PFSK-1 (cell line): ENCODE measurements around the gene IL20.

Experiments used
- FOXP2 ChIP-seq: optimal IDR thresholded peaks from 2 replicates; pipeline ENCODE3; 2011; ENCODE audit warnings: borderline replicate concordance, control low read depth, inconsistent platforms; ENCODE audit not compliant: insufficient read depth; ENCODE audit errors: extremely low read length, extremely low read depth
- POLR2AphosphoS5 ChIP-seq: IDR thresholded peaks from 2 replicates; pipeline ENCODE4 v1.6.1; 2012; ENCODE audit warnings: low read depth, mild to moderate bottlenecking, control low read depth, low read length, moderate library complexity
- SIN3A ChIP-seq: IDR thresholded peaks from 2 replicates; pipeline ENCODE4 v1.6.1; 2012; ENCODE audit warnings: mild to moderate bottlenecking, low read length, moderate library complexity, borderline replicate concordance; ENCODE audit not compliant: insufficient read depth
- TAF1 ChIP-seq: IDR thresholded peaks from 2 replicates; pipeline ENCODE4 v1.6.1; 2012; ENCODE audit warnings: low read length, control low read depth, borderline replicate concordance; ENCODE audit not compliant: insufficient read depth
- TF ChIP-seq, protein P1 (sequence below), 2 experiments: IDR thresholded peaks; 2 replicates each; pipeline versions ENCODE4 v1.6.1 to v1.8.0; 2011 to 2012; ENCODE audit warnings: low read depth in 2 of 2, low read length in 2 of 2, control low read depth in 1 of 2, inconsistent platforms in 1 of 2, mild to moderate bottlenecking in 1 of 2, moderate library complexity in 1 of 2; ENCODE audit not compliant: insufficient read depth in 1 of 2

DNA sequence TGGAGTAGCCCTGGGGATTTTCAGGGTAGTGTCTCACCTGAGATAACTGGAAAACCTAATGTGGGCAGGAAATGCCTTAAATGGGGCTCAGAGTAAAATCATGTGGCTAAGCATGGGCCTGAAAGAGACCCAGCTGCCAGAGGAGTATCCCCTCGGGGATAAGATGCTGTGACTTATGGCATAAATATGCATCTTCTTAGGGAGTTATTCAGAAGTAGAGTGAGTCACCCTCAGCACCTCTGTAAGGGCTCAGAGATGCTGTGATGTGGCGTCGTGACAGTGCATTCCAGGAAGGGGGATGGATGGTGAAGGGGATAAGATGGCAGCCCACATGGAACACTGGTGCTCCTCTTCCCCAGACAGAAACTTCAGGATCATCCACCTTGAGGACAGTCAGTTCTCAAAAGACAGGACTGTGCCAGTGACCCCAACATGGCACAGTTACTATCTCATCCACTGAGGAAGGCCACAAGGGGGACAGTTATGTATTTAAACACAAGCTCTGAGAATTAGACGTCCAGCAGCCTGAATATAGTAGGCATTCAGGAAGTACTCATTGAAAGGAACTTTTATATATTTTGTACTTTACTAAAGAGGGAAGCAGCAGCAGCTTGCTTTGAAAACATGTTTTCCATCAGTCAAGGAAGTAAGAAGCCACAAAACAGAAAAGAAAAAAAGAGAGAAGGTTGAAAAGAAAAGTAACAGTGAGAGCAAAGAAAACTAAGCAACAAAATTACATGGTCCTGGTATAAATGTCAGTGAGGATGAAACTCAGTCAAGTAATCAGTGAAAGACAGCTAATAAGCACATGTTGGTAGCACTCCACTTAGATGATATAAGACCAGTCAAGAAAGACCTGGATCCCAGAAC, 40.1 kb downstream of the IL20 start:
- TF ChIP-seq TAF1 (no peak), POLR2AphosphoS5 (no peak), SIN3A (no peak), FOXP2 (no peak)
- TF ChIP-seq, protein P1, sequence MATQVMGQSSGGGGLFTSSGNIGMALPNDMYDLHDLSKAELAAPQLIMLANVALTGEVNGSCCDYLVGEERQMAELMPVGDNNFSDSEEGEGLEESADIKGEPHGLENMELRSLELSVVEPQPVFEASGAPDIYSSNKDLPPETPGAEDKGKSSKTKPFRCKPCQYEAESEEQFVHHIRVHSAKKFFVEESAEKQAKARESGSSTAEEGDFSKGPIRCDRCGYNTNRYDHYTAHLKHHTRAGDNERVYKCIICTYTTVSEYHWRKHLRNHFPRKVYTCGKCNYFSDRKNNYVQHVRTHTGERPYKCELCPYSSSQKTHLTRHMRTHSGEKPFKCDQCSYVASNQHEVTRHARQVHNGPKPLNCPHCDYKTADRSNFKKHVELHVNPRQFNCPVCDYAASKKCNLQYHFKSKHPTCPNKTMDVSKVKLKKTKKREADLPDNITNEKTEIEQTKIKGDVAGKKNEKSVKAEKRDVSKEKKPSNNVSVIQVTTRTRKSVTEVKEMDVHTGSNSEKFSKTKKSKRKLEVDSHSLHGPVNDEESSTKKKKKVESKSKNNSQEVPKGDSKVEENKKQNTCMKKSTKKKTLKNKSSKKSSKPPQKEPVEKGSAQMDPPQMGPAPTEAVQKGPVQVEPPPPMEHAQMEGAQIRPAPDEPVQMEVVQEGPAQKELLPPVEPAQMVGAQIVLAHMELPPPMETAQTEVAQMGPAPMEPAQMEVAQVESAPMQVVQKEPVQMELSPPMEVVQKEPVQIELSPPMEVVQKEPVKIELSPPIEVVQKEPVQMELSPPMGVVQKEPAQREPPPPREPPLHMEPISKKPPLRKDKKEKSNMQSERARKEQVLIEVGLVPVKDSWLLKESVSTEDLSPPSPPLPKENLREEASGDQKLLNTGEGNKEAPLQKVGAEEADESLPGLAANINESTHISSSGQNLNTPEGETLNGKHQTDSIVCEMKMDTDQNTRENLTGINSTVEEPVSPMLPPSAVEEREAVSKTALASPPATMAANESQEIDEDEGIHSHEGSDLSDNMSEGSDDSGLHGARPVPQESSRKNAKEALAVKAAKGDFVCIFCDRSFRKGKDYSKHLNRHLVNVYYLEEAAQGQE (IDR thresholded peaks at IDR 0.05; ENCODE audit: insufficient read depth in 1 of 2, low read depth in 2 of 2, low read length in 2 of 2) = no peak
